K562 (cell line): ENCODE measurements around the gene DNASE1L1. TPM values are rescaled to one million over a fixed set of nuclear protein-coding genes. Genes with fewer than 3 reads are reported as not detected.
A peak's percentile ranks its signal among the peaks of the same experiment; 100 is the strongest.

Experiments
- ATAC-seq: fragments of 200-7000 bp; cut with Tn5 transposase; 3 replicates; pipeline ENCODE4 v1.9.1; 2020; ENCODE audit warnings: moderate library complexity
- BruUV-seq: library from RNA; stranded (reverse); fragments of 400-500 nt; replicated peaks from 2 replicates; lab custom pipeline; 2021; lab: Mats Ljungman, UMichigan
- CTCF ChIA-PET: fragments of 300-600 bp; formaldehyde crosslinking; extraction: SDS; loops from one replicate; lab custom pipeline; 2021; ENCODE audit warnings: low intra/inter-chr PET ratio; lab: Yijun Ruan, JAX
- POLR2A ChIA-PET: fragments of 300-600, 350-650 bp; sonication (Branson Sonifier 250); formaldehyde crosslinking; extraction: SDS; loops from one replicate; lab custom pipeline; 2021; ENCODE audit warnings: antibody characterized with exemption, inconsistent platforms; lab: Yijun Ruan, JAX
- DNase-seq, 4 experiments: peaks; one replicate each; pipeline versions ENCODE4 v3.0.0 to v3.0.0-alpha.2; 2011 to 2018; ENCODE audit warnings: low spot score in 3 of 4, mixed read lengths in 3 of 4; ENCODE audit errors: extremely low read depth in 1 of 4
- FAIRE-seq: peaks from 2 replicates; lab custom pipeline; 2011; peaks lifted over from hg19 to GRCh38; lab: Jason Lieb, UNC
- H2AFZ ChIP-seq: 2 replicates; pipeline ENCODE4 v1.6.0; 2011; ENCODE audit warnings: low read depth, low read length, control low read depth, inconsistent platforms
- H3K27ac ChIP-seq: fragments of 200-600 bp; 3 replicates; pipeline ENCODE4 v1.8.0; 2011; ENCODE audit warnings: low read depth, mild to moderate bottlenecking, control low read depth, inconsistent platforms, low read length, moderate library complexity, mixed read lengths; ENCODE audit errors: extremely low read depth
- H3K27me3 ChIP-seq, 2 experiments: fragments of 300-600 bp in 1 of 2; 2 replicates in 1 of 2; 3 replicates in 1 of 2; pipeline versions ENCODE4 v1.6.0 to v1.8.0; 2011; ENCODE audit warnings: inconsistent platforms in 2 of 2, low read length in 2 of 2, mild to moderate bottlenecking in 1 of 2, mixed read lengths in 1 of 2, moderate library complexity in 1 of 2; ENCODE audit not compliant: control insufficient read depth in 2 of 2, insufficient read depth in 2 of 2
- H3K36me3 ChIP-seq: fragments of 300-600 bp; 3 replicates; pipeline ENCODE4 v1.8.0; 2011; ENCODE audit warnings: mild to moderate bottlenecking, low read length, inconsistent platforms; ENCODE audit not compliant: control insufficient read depth, insufficient read depth
- H3K4me1 ChIP-seq, 2 experiments: fragments of 200-600 bp in 1 of 2; replicated peaks in 1 of 2; 2 replicates in 1 of 2; 3 replicates in 1 of 2; pipeline versions ENCODE4 v1.5.1 to v1.8.0; 2011; ENCODE audit warnings: inconsistent platforms in 2 of 2, low read length in 2 of 2, mild to moderate bottlenecking in 1 of 2, mixed read lengths in 1 of 2, moderate library complexity in 1 of 2; ENCODE audit not compliant: control insufficient read depth in 2 of 2, insufficient read depth in 2 of 2
- H3K4me2 ChIP-seq: 2 replicates; pipeline ENCODE4 v1.6.1; 2011; ENCODE audit warnings: low read length, control low read depth, inconsistent platforms, mixed read lengths; ENCODE audit not compliant: insufficient read depth
- H3K4me3 ChIP-seq: fragments of 200-600 bp; sonication (generic), shearing (Covaris generic); 2 replicates; pipeline ENCODE4 v1.5.1; 2016; ENCODE audit warnings: control low read depth, inconsistent platforms
- H3K79me2 ChIP-seq: fragments of 200-600 bp; 3 replicates; pipeline ENCODE4 v1.8.0; 2011; ENCODE audit warnings: low read length, inconsistent platforms; ENCODE audit not compliant: control insufficient read depth, insufficient read depth
- H3K9ac ChIP-seq, 2 experiments: 2 replicates each; pipeline versions ENCODE4 v1.6.0 to v1.6.1; 2011; ENCODE audit warnings: low read depth in 2 of 2, low read length in 2 of 2, control low read depth in 1 of 2, inconsistent platforms in 1 of 2, mild to moderate bottlenecking in 1 of 2, mixed read lengths in 1 of 2; ENCODE audit not compliant: insufficient read depth in 1 of 2
- H3K9me1 ChIP-seq: one replicate; pipeline ENCODE4 v1.6.0; 2011; ENCODE audit warnings: inconsistent platforms, mild to moderate bottlenecking, low read length, moderate library complexity; ENCODE audit not compliant: control insufficient read depth, insufficient read depth
- H3K9me3 ChIP-seq: replicated peaks from 2 replicates; pipeline ENCODE4 v1.5.1; 2011; ENCODE audit warnings: low read depth, low read length, inconsistent platforms; ENCODE audit not compliant: control insufficient read depth, insufficient read depth
- H4K20me1 ChIP-seq: replicated peaks from 2 replicates; pipeline ENCODE4 v1.6.1; 2011; ENCODE audit warnings: low read length, inconsistent platforms, mixed read lengths; ENCODE audit not compliant: control insufficient read depth, insufficient read depth
- CBX3 ChIP-seq, 2 experiments: IDR thresholded peaks; 1 replicate in 1 of 2; 2 replicates in 1 of 2; pipeline ENCODE4 v1.6.1; 2012; ENCODE audit warnings: inconsistent platforms in 2 of 2, low read length in 2 of 2, borderline replicate concordance in 1 of 2, control low read depth in 1 of 2
- ELK3 ChIP-seq: fragments of 450-650 bp; formaldehyde crosslinking; IDR thresholded peaks from 2 replicates; pipeline ENCODE4 v1.4.0; 2020; ENCODE audit warnings: mild to moderate bottlenecking
- ETV1 ChIP-seq: fragments of 450-650 bp; conservative IDR thresholded peaks from 2 replicates; pipeline ENCODE4 v1.6.1; 2016; ENCODE audit warnings: missing genetic modification characterization, control low read depth, low read depth, missing compliant biosample characterization
- FOXK1 ChIP-seq: sonication (generic); formaldehyde crosslinking; IDR thresholded peaks from 2 replicates; pipeline ENCODE4 v1.8.0; 2022; ENCODE audit warnings: missing genetic modification reagents, mild to moderate bottlenecking, borderline replicate concordance
- HINFP ChIP-seq: fragments of 450-650 bp; conservative IDR thresholded peaks from 2 replicates; pipeline ENCODE4 v1.6.1; 2016; ENCODE audit warnings: missing genetic modification characterization, low read depth, mild to moderate bottlenecking, control low read depth, missing compliant biosample characterization
- POLR2G ChIP-seq: fragments of 200-400 bp; formaldehyde crosslinking; IDR thresholded peaks from 2 replicates; pipeline ENCODE4 v1.6.1; 2017; ENCODE audit warnings: low read depth, mild to moderate bottlenecking, antibody characterized with exemption, low read length, moderate library complexity
- RFX5 ChIP-seq: IDR thresholded peaks from 2 replicates; pipeline ENCODE4 v1.6.1; 2011; ENCODE audit warnings: low read depth, mild to moderate bottlenecking, improper control_type of control experiment, low read length
- RNF219 ChIP-seq: fragments of 250-450 bp; sonication (Bioruptor Pico); IDR thresholded peaks from 2 replicates; pipeline ENCODE4 v1.5.0; 2022; ENCODE audit warnings: mild to moderate bottlenecking
- SMAD2 ChIP-seq: fragments of 150-350 bp; IDR thresholded peaks from 2 replicates; pipeline ENCODE4 v1.6.1; 2014; ENCODE audit warnings: low read depth, mild to moderate bottlenecking, low read length
- SNAPC5 ChIP-seq: fragments of 250-450 bp; sonication (Bioruptor Pico); IDR thresholded peaks from 2 replicates; pipeline ENCODE4 v1.8.0; 2021; ENCODE audit warnings: moderate library complexity, mild to moderate bottlenecking, inconsistent platforms
- TFAP4 ChIP-seq: sonication (generic); formaldehyde crosslinking; IDR thresholded peaks from 2 replicates; pipeline ENCODE4 v1.8.0; 2022; ENCODE audit warnings: missing genetic modification reagents, mild to moderate bottlenecking, moderate library complexity, borderline replicate concordance
- ZNF696 ChIP-seq: fragments of 250-450 bp; sonication (Bioruptor Pico); conservative IDR thresholded peaks from 2 replicates; pipeline ENCODE4 v1.4.0; 2020; ENCODE audit warnings: mild to moderate bottlenecking, moderate library complexity
- WGBS: fragments of 100-300 bp; shearing (Covaris generic); methylation state at CpG from one replicate; pipeline ENCODE4 v1.1.6; 2016; ENCODE audit warnings: low coverage, mixed read lengths; ENCODE audit not compliant: insufficient coverage; ENCODE audit errors: missing lambda C conversion rate; 5-methylcytosine and 5-hydroxymethylcytosine counted together
- in situ Hi-C: fragments of 300-500 bp; cut with MboI; formaldehyde crosslinking; loops from 4 replicates; pipeline ENCODE4 v1.15.0; 2018; ENCODE audit warnings: inconsistent platforms, mixed read lengths
- intact Hi-C: fragments of 100-400 bp; cut with micrococcal nuclease; formaldehyde crosslinking; loops from 2 replicates; pipeline ENCODE4 v1.14.2; 2022
- polyA plus RNA-seq, 8 experiments: library from polyadenylated mRNA; depleted of rRNA in 4 of 8; stranded (reverse) in 5 of 8; unstranded in 3 of 8; fragments of >200 nt; fragmentation: Nextera tagmentation in 2 of 8; fragmentation: Illumina TruSeq in 1 of 8; extraction: Ambion mirVana in 2 of 8; extraction: Trizol in 1 of 8; gene quantifications; 2 replicates each; pipeline versions ENCODE4 v1.2.1 to v1.2.3, GENCODE V29; 2011 to 2014; ENCODE audit warnings: inconsistent platforms in 1 of 8, missing spikeins in 1 of 8
- total RNA-seq, 7 experiments: library from RNA; depleted of rRNA in 6 of 7; stranded (reverse); fragments of >200 nt in 6 of 7; fragmentation: Illumina TruSeq in 2 of 7; extraction: Trizol in 2 of 7; gene quantifications; 2 replicates each; pipeline versions ENCODE4 v1.2.1 to v1.2.3, GENCODE V29; 2011 to 2021; ENCODE audit warnings: low replicate concordance in 1 of 7

Gene DNASE1L1
- total and polyA plus RNA-seq, 9 of the 15 experiments (the other 6 are each of a cell fraction or from before 2014, with no cell fraction given): 0.73 to 12.6 (median 7.9) TPM

GRCh38 chrX:154360155-154360713 lies 48.8 kb downstream of the DNASE1L1 start (continued):
- TF ChIP-seq SNAPC5 (CRISPR knock-in tag) (no peak), FOXK1 (CRISPR knock-in tag) (no peak), ETV1 (tag) (no peak), ELK3 (CRISPR knock-in tag) (no peak), POLR2G (peak; percentile 47), SMAD2 (no peak), CBX3 (IDR thresholded peaks at IDR 0.05; ENCODE audit: borderline replicate concordance in 1 of 2, low read length in 2 of 2) (no peak)

GRCh38 chrX:154359362-154360154 lies 49.5 kb downstream of the DNASE1L1 start:
- POLR2A ChIA-PET: interaction anchor here (0.6 kb wide), 1 partner anchor 300 kb away, joined by 3 read pairs; no protein-coding TSS in a partner anchor
- TSS peak; percentile 8 for BruUV-seq
- peak overlapping the region in 1 of 2 experiments; percentile 52; a peak in 1 of 4 replicates for H3K9ac ChIP-seq
- TF ChIP-seq RNF219 (CRISPR knock-in tag): no peak
- TF ChIP-seq POLR2G: peak; percentile 43; the same call in 1 of the 2 replicates
- no peak for TF ChIP-seq TFAP4
- TF ChIP-seq RFX5: no peak
- no peak for TF ChIP-seq HINFP (tag)
- no peak for TF ChIP-seq ZNF696 (CRISPR knock-in tag)

More at GRCh38 chrX:154359362-154360154, 49.5 kb downstream of the DNASE1L1 start:
- Histone ChIP-seq H3K9me3 (no peaks in the 10 kb centered on the region), H3K27me3 (no peaks in the 10 kb centered on the region), H2AFZ (no peak overlapping the region), H3K36me3 (peaks cover 94% of the 10 kb centered on the region; the same call in 2 of the 3 replicates), H3K79me2 (no peaks in the 10 kb centered on the region; the same call in 2 of the 3 replicates), H3K4me3 (no peak overlapping the region), H3K9me1 (no peaks in the 10 kb centered on the region), H3K4me2 (no peak overlapping the region), H3K27ac (no peak overlapping the region), H4K20me1 (no peaks in the 10 kb centered on the region), H3K4me1 (peaks cover 0 to 19% of the 10 kb centered on the region in 2 experiments; a peak in 1 of 5 replicates)
- no peak for DNase-seq
- WGBS: 94% methylated on average over 20 of the region's 41 CpGs
- FAIRE-seq: no peak
- CTCF ChIA-PET: no interaction called here
- no peak for ATAC-seq
- intact Hi-C loops (no loop called here), in situ Hi-C loops (no loop called here)
